Measurements from ENCODE around the gene FAM3C.

- TF ChIP-seq CTCF (IDR thresholded peaks at IDR 0.05; ENCODE audit: borderline replicate concordance, extremely low read depth, low read length, poor library complexity, severe bottlenecking) (peak; percentile 54), EZH2 (IDR thresholded peaks at IDR 0.05; ENCODE audit: borderline replicate concordance, low read depth, low read length, severe bottlenecking) (no peak)
Observed at GRCh38 chr7:121398246-121398645, 2.1 kb upstream of the FAM3C start.

Data from DND-41 (cell line).